CD4-positive, alpha-beta T cell treated with Interleukin-4 for 1 hour (primary cell): ENCODE data around the gene LANCL1.

ENCODE experiments used
- DNase-seq, 2 donors: peaks; one replicate each; pipeline ENCODE4 v3.0.0-alpha.2; 2020 to 2022

The LANCL1 gene

GRCh38 chr2:210476194-210477128 is at the start of gene LANCL1:
TSS of gene LANCL1 (minus strand) at chr2:210476759. CDS start at chr2:210476396, 363 bp downstream.
- DNase-seq, result peak; percentile 88 to 89

GRCh38 chr2:210524533-210524932 is 48.0 kb upstream of the LANCL1 start:
- DNase-seq, result no peak

- DNase-seq, result no peak
These were observed 47.2 kb upstream of the LANCL1 start for GRCh38 chr2:210523650-210524289.

- no peak for DNase-seq
These were observed 45.8 kb upstream of the LANCL1 start for GRCh38 chr2:210522399-210522798.

GRCh38 chr2:210519594-210519993 is 43.0 kb upstream of the LANCL1 start:
- DNase-seq, result no peak

GRCh38 chr2:210517264-210517663 is 40.7 kb upstream of the LANCL1 start:
- DNase-seq, result no peak

GRCh38 chr2:210515911-210516310 is 39.4 kb upstream of the LANCL1 start:
- DNase-seq, result no peak

GRCh38 chr2:210503725-210504191 is 27.2 kb upstream of the LANCL1 start:
- DNase-seq, result no peak

GRCh38 chr2:210503001-210503623 is 26.6 kb upstream of the LANCL1 start:
- DNase-seq, result peak; percentile 14 to 27

- no peak for DNase-seq
These were observed 20.0 kb upstream of the LANCL1 start for GRCh38 chr2:210496512-210496911.

GRCh38 chr2:210493528-210493927 is 17.0 kb upstream of the LANCL1 start:
- DNase-seq, result no peak

GRCh38 chr2:210481601-210482175 is 5.1 kb upstream of the LANCL1 start:
- DNase-seq, result no peak

GRCh38 chr2:210480764-210481163 is 4.2 kb upstream of the LANCL1 start:
- no peak for DNase-seq

- no peak for DNase-seq
These were observed 3.5 kb upstream of the LANCL1 start for GRCh38 chr2:210480079-210480478.

GRCh38 chr2:210478661-210479060 is 2.1 kb upstream of the LANCL1 start:
- DNase-seq, result no peak

- DNase-seq, result peak in 1 of 2 donors; percentile 32
These were observed 937 bp upstream of the LANCL1 start for GRCh38 chr2:210477496-210477895.

- no peak for DNase-seq
These were observed 853 bp downstream of the LANCL1 start for GRCh38 chr2:210475706-210476105.

GRCh38 chr2:210474776-210475175 is 1.8 kb downstream of the LANCL1 start:
- no peak for DNase-seq

GRCh38 chr2:210461401-210461800 is 15.2 kb downstream of the LANCL1 start:
- DNase-seq, result no peak

- DNase-seq, result no peak
These were observed 16.0 kb downstream of the LANCL1 start for GRCh38 chr2:210460322-210461227.

- no peak for DNase-seq
These were observed 16.7 kb downstream of the LANCL1 start for GRCh38 chr2:210459880-210460279.

GRCh38 chr2:210459407-210459806 is 17.2 kb downstream of the LANCL1 start:
- DNase-seq, result no peak
